Stromal cell of bone marrow (primary cell): Measurements from ENCODE around the gene GRM2.

Experiments
- DNase-seq: peaks from one replicate; pipeline ENCODE4 v3.0.0-alpha.2; 2012; ENCODE audit warnings: low read depth

GRM2 gene

DNA sequence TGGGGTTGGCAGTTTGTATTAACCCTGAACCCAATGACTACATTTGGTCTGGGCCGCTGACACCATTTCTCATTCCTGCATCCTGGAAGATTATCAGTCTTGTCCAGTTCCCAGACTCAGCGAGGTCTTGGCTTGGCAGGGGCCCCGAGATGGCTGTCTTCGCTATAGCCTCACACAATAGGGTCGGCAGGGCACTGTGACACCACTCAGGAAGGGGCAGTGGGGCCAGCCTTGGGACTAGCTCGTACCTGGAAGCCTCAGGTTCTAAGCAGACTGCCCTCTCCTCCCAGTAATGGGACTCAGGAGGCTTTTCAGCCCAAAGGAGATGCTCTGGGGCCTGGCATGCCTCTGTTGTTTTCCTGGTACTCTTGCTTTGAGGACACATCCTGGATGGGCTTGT lies 26.7 kb upstream of the GRM2 start:
- DNase-seq, result no peak

GRCh38 chr3:51680663-51681230 lies 26.1 kb upstream of the GRM2 start:
- no peak for DNase-seq

DNA sequence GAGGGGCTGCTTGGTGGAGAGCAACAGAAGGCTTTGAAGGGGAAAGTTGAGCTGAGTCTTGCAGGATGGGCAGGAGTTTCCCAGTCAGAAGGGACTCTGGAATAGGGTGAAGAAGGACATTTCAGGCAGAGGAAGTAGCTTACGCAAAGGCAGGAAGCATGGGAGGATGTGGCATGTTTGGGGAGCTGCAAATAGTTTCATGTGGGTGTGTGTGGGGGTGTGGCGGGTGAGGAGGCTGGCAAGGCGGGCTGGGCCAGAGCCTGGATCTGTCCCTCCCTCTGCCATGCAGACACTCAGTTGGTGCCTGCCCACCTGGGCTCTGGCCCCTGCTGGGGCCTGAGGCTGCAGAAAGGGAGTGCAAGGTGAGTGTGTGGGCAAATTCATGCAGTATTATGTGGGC lies 25.4 kb upstream of the GRM2 start:
- DNase-seq, result no peak

DNA sequence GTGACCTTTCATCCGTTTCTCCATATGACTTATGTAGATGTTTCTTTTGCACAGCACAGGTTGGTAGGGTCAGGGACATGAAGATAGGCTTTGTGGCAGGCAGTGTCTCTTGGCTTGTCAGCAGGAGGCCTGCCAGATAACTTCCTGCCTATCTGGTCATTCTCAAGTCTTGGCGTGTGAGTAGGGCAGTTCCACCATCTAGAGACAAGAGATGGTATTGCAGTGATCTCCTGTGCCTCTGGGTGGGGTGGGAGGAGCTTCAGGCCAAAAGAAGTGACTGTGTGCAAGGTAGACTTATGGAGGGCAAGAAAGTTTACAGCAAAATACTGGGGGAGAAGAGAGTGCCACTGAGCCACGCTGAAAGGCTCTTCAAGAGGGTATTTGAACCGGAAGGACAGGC lies 24.8 kb upstream of the GRM2 start:
- peak; percentile 80 for DNase-seq

- DNase-seq, result no peak
These were observed 24.3 kb upstream of the GRM2 start for GRCh38 chr3:51682526-51682925.

GRCh38 chr3:51683566-51683965 lies 23.3 kb upstream of the GRM2 start:
- no peak for DNase-seq

DNA sequence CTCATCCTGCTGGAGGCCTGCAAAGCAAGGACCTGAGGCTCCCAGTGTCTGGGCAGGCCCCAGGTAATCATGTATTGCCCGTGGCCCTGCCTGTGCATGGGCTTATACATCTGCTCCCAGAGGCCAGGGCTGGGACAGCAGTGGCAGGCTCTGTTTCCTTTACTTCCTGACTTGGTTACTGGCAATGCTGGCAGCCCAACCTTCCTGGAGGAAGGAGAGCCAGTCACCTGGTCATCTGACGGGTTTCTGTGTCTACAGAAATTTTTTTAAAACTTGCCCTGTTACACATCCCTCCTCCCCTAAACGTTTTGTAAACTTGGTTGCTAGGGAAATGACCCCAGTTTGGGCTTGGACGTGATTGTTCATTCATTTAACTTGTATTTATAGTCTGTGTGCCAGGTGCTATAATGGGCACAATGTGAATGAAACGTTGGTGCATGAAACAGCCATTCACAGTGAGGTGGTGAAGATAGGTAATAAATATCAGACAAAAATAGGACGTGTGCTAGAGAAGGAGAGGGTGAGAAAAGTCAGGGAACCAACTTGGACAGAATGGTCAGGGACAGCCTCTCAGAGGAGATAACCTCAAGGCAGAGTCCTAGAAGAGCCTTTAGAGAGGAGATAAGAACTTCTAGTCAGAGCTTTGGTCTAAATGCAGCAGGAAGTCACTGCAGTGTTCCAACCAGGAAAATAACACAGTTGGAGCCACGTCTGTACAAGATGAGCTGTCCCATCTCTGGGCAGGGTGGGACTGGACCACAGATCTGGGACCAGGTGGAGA lies 21.7 kb upstream of the GRM2 start:
- DNase-seq, result no peak

GRCh38 chr3:51686056-51686455 lies 20.8 kb upstream of the GRM2 start:
- no peak for DNase-seq

DNA sequence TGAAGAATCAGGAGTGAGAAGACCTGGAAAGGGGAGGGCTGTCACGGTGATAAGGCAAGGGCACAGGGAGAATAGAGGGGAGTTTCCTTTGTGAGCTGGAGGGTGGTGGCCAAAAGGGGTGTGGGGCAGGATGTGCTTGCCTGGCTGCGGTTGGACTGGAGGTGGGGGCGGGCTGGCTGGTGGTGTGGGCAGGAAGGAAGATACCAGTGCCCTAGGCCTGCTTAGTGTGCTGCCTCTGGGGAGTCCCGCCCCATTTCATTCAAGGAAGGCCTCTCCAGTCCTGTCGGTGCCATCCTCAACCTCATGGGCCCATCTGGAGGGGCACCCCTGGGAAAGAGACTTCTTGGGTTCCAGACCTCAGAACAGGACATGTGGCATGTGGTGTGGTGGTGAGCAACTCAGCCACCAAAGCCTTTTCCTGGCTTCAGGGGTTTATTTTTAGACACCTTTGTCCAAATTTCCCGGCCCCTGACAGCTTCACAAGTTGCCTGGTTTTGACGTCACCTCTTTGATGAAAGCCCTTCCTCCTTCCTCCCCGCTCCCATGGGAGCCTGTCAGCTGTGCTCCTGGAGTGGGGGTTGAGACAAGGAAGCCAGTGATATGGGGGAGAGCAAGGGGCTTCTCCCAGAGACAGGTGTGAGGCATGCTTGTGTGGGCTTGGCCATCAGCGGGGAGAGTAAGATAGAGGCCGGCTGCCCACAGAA lies 20.2 kb upstream of the GRM2 start:
- DNase-seq, result no peak

DNA sequence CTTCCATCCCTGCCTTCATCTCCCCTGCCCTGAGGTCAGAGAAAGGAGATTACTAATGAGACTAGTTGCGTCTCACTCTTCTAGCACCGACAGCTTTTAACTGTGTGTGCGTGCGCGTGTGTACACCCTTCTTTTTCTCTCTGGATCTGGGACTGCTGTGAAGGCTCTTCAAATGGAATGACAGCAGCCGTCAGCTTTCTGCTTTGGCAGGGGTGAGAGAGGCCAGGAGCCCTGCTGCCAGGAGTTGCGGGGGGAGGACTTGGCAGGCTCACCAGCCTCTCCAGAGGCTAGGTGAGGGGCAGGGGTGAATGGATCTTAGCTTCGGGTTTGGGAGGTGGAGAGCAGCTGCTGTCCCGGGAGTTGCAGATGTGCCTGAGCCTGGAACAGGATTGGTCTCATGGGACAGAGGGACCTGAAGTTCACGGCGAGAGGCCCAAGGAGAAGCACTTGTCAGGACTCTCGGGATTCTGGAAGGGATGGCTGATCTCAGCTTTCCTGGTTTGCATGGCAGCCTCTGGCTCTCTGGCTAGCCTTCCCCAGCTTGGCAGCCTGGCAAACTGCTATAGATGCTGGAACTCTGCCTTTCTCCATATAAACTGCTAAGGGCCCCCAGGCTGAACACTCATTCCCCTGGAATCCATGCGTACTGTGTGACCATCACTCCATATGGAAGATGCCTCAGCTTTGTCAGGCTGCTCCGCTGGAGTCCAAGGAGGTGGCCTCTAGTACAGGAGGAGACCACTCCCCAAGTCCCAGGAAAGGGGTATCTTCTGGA lies 19.2 kb upstream of the GRM2 start:
- DNase-seq, result no peak

- no peak for DNase-seq
These were observed 18.7 kb upstream of the GRM2 start for GRCh38 chr3:51688206-51688600.

DNA sequence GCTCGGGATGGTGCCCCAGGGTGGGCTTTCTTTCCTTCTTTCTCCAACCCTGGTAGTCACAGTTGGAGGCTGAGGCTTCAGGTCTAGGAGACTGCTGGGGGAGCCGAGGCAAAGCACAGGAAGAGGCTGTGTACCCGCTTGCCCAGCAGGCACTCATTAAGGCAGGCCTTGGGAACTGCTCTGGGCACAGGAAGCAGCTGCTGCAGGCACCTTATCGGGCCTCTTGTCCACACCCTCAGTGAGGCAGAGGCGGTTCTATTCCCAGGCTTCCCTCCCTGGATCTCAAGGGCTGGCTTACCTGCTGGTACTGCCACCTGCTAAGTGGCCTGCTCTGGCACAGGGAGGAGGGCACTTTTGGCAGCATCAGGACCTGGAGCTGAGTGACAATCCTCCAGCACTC lies 15.8 kb upstream of the GRM2 start:
- no peak for DNase-seq

GRCh38 chr3:51691949-51692348 lies 14.9 kb upstream of the GRM2 start:
- DNase-seq, result no peak

DNA sequence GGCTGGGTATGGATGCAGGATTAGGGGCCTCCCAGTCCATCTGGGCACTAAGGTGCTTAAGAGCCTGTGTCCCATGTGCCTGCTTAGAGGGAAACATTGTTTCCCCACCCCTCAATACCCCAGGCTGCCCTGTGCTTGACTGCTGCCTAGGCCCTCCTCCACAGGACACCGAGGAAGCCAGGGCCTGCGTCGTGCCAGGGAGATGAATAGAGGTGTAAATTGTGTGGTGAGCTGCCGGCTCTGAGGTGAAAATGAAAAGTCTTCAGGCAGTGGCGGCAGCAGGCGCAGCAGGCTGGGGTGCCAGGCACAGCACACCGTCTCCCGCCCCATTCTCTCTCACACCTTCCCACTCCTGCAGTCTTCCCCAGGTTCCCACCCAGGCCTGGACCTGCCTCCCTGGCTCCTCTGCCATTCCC lies 13.9 kb upstream of the GRM2 start:
- DNase-seq, result no peak

- no peak for DNase-seq
These were observed 9.9 kb upstream of the GRM2 start for GRCh38 chr3:51696954-51697353.

DNA sequence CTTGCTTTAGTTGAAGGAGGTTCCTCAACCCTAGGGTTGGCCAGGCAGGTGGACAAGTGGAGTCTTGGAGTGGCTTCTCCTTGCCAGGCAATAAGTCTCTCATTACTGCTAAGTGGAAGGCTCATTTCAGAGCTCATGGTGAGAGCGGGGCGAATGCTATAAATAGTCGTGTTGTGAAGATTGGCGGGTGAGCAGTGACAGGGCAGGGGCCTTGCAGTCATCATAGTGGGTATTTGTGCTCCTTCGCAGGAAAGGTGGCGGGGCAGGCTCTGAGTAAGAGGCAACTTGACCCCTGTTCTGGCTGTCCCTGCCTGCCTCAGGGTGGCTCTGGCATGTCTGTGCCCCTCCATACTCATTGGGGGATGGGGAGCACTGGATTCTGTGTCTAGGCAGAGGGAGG lies 8.7 kb upstream of the GRM2 start:
- DNase-seq, result no peak

DNA sequence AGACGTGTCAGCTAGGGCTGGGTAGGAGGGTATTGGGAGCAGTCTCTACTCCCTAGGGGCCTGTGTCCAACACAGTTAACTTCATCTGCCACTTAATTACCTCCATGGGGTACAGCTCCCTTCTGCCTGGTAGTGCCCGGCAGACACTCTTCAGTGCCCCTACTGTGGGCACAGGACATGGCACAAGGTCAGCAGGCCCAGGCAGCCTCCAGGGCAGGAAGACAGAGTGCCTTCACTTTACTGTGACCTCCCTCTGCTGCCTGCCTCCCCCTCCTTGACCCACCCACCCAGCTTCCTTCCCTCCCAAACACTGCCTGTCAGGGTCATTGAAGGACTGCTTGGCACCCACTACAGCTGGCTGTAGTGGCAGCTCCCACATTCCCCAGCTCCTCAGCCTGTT lies 6.5 kb upstream of the GRM2 start:
- DNase-seq, result no peak

DNA sequence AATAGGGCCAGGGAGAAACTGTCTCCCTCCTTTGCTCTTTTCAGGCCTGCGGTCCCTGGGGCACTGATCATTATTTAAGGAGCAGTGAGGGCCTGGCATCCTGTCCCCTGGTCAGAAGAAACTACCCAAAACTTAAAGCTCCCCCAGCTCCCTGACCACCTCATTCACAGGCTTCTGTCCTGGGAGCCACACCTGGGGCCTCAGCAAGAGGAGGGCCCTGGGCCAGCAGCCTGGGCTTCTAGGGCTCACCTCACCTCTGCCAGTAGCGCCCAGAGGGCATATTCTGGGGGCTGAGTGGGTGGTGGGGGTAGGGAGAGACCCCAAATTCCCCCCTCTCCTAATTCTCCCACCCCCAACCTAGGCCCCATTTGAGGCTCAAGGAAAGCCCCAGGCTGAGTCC lies 4.7 kb upstream of the GRM2 start:
- no peak for DNase-seq

DNA sequence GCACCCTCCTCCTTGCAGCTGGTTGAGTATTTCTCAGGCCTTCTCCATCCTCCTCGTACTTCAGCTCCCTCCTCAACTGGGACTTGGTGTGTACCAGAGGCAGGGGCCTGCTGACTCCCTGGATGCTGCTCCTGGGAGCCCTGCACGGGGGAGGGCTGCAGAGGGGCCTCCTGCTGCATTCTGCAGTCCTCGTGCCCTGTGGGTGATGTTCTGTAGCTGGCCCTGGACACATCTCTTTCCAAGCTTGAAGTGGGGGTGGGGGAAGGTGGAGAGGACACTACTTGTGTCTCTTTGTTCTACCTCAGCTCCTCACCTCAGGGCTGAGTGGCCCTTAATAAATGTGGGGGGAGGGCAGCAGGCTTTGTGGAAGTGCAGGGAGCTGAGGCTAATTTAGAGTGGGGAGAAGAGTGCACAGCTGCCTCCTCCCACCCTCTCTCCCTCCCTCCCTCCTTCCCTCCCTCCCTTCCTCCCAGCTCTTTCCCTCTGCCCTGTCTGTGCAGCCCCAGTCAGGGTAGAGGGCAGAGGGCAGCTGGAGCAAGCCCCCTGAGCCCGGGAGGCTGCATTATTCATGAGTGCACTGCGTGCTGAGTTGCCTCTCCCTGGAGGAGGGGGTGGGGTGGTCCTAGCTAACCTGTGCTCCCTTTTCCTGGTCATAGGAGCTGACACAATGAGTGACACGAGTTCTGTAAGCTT lies 3.7 kb upstream of the GRM2 start:
- DNase-seq, result no peak

GRCh38 chr3:51703761-51704510 lies 2.9 kb upstream of the GRM2 start:
- no peak for DNase-seq

- DNase-seq, result no peak
These were observed 2.3 kb upstream of the GRM2 start for GRCh38 chr3:51704511-51704950.
